GM18526 (cell line): ENCODE data around the gene SLC16A7.

ENCODE experiments used
- POLR2A ChIP-seq: IDR thresholded peaks from 3 replicates; pipeline ENCODE4 v1.6.1; 2011; ENCODE audit not compliant: insufficient read length; ENCODE audit errors: extremely low read depth

SLC16A7 gene

DNA sequence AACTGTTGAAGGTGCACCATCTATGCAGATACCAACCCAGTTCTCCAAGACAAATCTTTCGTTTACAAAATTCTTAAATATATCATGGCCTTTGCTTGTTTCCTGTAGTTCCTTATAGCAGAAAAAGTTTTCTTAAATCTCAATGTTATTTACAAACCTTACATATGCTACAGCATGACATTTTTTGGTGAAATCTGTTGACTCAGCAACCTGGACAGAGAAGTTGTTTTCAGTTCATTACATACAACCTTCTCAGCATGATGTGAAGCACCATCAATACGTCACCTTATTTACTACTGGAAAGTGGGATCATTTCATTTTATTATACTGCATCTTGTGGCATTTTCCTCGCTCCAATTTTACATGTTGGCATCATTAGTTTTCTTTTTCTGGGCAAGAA is 231.9 kb downstream of the SLC16A7 start:
- TF ChIP-seq POLR2A, result no peak

DNA sequence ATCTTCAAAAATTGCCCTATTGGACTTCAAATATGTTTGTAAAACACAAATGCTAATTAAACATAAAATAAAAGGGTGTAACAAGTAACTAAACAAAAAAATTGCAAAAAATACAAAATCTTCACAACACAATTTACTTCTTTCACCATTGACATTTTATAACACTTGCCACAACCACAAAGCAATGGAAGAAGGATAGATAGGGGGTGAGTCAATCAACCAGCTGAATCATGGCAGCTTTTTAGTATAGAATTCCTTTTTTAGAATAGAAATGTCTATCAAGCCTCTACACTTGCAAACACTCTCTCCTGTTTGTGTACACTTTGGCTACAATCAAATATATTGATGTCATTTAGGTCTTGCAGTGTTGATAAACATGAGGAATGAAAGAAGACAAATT is 232.7 kb downstream of the SLC16A7 start:
- no peak for TF ChIP-seq POLR2A

DNA sequence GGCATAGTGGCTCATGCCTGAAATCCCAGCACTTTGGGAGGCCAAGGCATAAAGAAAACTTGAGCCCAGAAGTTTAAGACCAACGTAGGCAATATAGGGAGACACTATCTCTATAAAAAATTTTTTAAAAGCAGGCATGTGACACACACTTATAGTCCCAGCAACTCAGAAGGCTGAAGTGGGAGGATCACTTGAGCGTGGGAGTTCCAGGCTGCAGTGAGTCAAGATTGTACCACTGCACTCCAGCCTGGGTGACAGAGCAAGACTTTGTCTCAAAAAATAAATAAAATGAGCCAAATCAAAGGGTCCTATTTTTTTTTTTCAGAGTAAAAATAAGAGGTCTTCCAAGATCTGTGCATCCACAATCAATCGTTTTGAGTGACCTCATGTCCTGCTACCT is 237.6 kb downstream of the SLC16A7 start:
- TF ChIP-seq POLR2A, result no peak

DNA sequence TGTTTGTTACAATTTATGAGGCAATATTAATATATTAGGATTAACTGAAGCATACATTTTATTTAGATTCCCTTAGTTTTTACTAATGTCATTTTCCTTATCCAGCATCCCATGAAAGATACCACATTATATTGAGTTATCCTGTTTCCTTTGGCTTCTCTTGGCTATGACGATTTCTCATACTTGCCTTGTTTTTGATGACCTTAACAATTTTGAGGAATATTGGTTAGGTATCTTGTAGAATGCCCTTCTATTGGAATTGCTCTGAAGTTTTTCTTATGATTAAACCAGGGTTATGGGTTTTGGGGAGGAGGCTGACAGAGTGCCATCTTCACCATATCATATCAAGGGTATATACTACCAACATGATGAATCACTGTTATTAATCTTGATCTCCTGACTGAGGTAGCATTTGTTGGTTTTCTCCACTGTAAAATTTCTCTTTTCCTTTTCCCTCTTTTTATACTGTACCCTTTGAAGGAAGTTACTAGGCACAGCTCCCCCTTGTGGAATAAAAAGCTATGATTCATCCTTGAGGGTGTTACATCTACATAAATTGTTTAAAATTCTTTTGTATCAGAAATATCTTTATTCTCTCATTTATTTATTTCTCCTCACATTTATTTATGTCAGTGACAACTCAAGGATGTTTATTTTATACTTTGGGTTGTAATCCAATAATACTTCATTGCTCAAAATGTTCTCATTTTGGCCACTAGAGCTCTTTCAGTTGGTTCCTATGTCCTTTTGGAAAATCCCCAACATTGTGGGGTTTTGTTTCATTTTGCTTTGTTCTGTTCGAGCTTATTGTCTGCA is 239.0 kb downstream of the SLC16A7 start:
- TF ChIP-seq POLR2A, result no peak
